Fibroblast of skin of left biceps (primary cell): ENCODE data around the gene MXRA7.
"Not testable (repeated sequence)": the region's sequence is repeated elsewhere in the genome, so short reads cannot be mapped to it uniquely, and the experiment has no call there.

Experiments used
- DNase-seq, 2 experiments: peaks; one replicate each; pipeline ENCODE4 v3.0.0-alpha.2; 2013; ENCODE audit warnings: low read depth in 2 of 2

The MXRA7 gene

DNA sequence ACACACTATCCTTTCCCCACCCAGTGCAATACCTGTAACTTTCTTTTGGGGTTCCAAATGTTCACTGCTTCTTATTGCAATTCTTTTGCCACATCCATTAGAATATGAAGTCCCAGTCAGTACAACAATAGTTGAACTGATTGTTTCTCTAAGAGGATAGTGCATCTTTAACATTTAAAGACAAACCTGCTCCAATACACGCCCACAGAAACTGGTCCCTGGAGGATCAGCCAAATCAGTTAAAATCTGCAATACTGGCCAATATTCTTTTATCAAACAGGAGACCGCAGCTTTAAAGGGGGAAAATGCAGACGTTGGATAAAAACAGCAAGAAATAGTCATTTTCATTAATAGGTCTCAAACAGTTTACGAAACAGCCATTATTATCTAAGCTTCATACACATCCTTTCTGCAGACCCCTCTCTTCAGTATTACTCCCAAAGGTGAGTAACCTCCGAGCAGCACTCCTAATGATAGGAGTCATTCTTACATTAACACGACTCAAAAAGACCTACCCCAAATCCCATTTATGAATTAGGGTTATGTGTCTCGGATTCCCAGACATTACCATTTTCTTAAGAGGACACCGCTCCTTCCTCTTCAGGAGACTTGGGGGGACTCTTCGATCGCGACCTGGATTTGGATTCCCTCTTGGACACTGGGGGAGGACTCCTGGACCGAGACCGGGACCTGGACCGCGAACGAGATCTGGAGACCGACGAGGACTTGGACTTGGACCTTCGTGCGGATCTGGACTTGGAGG is 25.0 kb upstream of the MXRA7 start:
- DNase-seq = no peak

- no peak for DNase-seq
These were observed 24.2 kb upstream of the MXRA7 start for GRCh38 chr17:76735006-76735405.

GRCh38 chr17:76734080-76734840 is 23.5 kb upstream of the MXRA7 start:
- no peak for DNase-seq

DNA sequence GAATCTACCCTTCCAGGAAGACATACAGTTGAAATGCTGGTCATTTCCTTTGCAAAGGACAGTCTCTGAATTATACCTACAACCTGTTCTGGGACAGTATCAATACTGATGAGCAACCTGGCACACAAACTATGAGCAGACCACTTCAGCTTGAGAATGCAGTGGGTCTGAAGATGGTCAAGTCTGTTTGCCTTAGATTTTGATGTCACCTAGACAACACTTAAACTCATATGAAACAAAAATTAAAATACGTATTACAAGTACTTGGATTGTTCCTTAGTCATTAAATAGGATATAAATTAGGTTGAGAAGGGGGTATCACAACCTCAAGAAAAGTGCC is 22.8 kb upstream of the MXRA7 start:
- DNase-seq = no peak

- no peak for DNase-seq
These were observed 22.2 kb upstream of the MXRA7 start for GRCh38 chr17:76732734-76733617.

GRCh38 chr17:76731800-76732733 is 21.3 kb upstream of the MXRA7 start:
- not testable (repeated sequence) for DNase-seq

DNA sequence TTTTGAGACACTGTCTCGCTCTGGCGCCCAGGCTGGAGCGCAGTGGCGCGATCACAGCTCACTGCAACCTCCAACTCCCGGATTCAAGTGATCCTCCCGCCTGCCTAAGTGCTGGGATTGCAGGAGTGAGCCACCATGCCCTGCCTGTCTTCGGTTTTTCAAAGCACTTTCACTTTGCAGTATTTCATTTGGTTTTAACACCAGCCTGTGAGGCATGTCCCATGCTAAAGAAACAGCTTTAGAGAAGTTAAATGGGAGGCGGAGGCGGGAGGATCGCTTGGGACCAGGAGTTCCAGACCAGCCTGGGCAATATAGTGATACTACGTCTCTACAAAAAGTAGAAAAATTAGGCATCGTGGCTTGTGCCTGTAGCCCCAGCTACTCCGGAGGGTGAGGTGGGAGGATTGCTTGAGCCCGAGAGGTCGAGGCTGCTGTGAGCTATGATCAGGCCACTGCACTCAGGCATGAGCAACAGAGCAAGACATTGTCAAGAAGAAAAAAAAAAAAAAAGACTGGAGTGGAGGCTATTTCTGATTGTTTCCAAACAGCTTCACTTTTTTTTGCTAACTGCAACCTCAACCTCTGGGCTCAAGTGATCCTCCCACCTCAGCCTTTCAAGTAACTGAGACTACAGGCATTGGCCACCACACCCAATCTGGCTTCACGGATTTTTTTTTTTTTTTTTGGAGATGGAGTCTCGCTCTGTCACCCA is 17.1 kb upstream of the MXRA7 start:
- DNase-seq = no peak

DNA sequence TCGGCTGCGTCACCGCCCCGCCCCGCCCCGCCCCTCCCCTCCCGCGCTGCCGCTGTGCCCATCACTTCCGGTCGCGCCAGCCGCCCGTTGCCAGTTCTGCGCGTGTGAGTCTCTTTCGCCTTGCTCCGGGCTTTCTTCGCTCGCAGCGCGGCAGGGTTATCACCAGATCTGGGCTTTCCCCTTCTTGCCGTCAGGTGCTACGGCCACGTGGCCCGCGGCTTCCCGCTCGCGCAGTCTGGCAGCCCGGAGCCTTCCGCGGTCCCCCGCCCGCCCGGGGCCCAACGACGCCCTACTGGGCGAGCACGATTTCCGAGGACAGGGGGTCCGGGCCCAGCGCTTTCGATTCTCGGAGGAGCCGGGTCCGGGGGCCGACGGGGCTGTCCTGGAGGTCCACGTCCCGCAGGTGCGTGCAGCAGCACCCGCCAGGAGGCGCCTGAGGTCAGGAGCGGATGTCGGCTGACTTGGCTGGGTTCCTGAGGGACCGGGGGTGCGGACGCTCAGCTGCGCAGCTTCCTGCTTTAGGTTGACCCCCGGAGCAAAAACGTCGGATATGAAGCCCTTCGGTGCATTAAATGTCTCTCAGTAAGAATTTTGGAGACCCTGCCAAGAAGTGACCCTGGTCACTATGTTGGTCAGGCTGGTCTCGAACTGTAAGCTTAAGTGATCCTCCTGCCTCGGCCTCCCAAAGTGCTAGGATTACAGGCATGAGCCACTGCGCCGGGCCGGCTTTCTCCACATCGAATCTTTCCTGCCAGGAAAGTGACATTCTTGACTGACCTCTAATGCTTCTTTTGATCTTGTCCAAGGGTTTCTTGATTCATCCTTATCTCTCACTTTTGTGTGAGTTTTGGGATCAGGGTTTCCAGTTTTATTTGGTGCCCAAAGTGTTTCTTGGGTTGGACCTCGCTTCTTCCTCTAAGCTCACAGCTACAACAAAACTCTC is 16.3 kb upstream of the MXRA7 start, which contains the start of gene METTL23:
Gene METTL23, plus strand, starts transcription at position 64 of the 943 bp plus-strand sequence. CDS start 2,872 bp downstream, outside the sequence.
- no peak for DNase-seq

GRCh38 chr17:76726231-76726775 is 15.5 kb upstream of the MXRA7 start, which contains the start of gene JMJD6:
TSS of gene JMJD6 (minus strand) at chr17:76726606. CDS start at chr17:76726475, 131 bp downstream.
- peak; percentile 84 to 89 for DNase-seq

DNA sequence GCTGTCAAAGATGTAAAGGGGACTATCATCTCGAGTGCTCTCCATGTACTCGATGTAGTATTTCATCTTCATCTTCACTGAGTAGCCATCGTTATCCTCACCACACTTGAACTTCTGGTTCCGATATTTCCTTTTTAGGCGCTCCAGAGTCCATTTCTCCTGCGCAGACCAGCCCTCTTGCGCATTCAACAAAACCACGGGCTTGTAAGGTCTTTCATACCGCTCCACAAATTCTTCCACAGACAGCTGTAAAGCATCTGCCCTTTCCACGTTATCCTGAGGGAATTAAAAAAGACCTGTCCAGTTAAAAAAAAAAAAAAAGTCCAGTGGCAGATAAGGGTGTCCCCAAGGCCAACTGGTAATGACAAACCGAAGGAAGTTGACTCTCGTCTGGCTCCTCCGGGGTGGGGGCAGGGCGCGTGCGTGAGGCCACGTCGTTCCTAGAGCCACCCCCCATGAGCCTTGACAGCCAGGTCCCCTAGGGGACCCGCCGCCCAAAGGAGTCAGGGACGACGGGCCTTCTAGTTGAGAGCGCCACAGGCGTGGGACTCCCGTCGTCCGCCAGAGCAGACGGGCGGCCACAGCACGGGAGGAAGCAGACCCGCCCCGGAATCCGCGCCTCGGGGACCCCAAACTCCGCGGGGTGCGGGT is 14.9 kb upstream of the MXRA7 start:
- no peak for DNase-seq

GRCh38 chr17:76723812-76724211 is 13.0 kb upstream of the MXRA7 start:
- no peak for DNase-seq

GRCh38 chr17:76722977-76723376 is 12.2 kb upstream of the MXRA7 start:
- DNase-seq = not testable (repeated sequence)

GRCh38 chr17:76722279-76722678 is 11.5 kb upstream of the MXRA7 start:
- DNase-seq = no peak

DNA sequence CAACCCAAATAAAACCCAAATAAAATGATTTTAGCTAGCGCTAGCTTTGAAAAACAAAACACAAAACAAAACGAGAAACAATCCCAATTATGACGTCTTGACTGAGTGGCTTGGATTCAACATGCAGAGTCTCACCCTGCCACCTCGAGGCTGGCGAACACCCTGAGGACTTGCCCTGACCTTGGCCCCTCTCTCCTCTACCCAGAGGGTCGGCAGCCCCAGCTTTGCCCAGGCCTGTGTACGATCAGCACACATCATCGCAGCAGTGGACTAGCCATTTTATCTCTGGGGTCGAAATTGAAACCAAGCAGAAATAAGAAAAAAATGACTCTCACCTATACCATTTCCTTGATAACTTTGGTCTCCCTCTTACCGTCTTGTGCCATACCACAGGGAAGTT is 10.7 kb upstream of the MXRA7 start:
- no peak for DNase-seq

DNA sequence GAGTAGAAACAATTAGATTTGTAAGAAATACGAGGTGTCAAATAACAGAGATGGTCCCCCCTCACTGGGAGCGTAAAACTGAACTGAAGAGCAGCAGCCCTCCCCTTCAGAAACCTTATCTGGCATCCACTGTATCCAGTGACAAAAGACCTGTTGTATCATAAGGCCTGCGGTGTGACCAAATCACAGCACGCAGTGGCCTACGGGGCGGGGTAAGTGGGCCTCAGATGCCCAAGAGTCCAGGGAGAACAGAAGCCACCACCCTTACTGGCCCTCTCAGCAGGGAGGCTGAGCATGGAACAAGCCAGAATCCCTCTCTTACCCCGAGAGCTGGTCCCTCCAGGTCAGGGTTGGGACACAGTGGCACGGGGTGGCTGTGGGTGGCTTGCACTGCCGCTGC is 10.2 kb upstream of the MXRA7 start:
- DNase-seq = no peak

DNA sequence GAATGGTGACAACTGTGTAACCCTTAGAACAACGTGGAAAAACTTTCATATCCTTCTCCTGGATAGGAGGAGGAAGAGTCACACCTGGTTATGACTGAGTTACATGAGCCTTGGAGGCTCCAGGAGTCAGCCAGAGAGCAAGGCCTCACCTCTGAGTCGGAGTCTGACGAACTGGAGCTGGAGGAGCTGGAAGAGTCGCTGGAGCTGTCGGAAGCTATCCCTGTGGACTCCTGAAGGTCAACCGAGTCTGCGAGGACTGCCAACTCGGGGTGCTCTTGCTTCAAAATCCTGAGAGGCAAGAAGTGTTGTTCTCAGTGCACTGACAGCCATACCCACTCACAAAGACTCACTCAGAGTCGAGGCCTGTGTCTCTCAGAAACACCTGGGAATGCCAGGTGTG is 9.4 kb upstream of the MXRA7 start:
- DNase-seq = no peak

GRCh38 chr17:76718516-76718915 is 7.8 kb upstream of the MXRA7 start:
- no peak for DNase-seq

DNA sequence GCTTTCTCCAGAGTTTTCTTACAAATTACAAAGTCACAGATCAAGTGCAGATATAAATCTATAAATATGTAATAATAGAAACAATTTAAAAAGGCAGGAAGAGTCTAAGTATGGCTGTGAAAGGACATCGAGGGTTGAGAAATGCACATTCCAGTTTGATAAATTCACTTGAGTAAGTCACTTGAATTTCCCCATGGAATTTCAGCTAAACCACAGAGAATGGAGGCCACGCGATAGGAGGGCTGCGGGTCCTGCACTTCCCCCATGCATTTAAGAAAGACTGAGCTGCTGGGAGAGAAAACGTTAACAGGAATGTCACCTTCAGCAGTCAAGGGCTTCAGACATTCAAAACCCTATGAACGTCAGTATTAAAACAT is 6.1 kb upstream of the MXRA7 start:
- peak; percentile 80 to 82 for DNase-seq
